Chondrocyte (in vitro differentiated cells): ENCODE data around the gene TMEM8B. TPM values are rescaled to one million over a fixed set of nuclear protein-coding genes. Genes with fewer than 3 reads are reported as not detected.

ENCODE experiments used
- DNase-seq: peaks from one replicate; pipeline ENCODE4 v3.0.0; 2021; ENCODE audit warnings: mixed read lengths, low spot score
- H3K27ac Mint-ChIP-seq: one replicate; pipeline ENCODE4 v1.8.0; 2021; ENCODE audit warnings: mild to moderate bottlenecking, moderate library complexity, mixed read lengths; ENCODE audit not compliant: unreplicated experiment
- H3K27me3 Mint-ChIP-seq: 2 replicates; pipeline ENCODE4 v1.8.0; 2021; ENCODE audit warnings: low read depth, mixed read lengths
- H3K36me3 Mint-ChIP-seq: 2 replicates; pipeline ENCODE4 v1.8.0; 2021; ENCODE audit warnings: low read depth, mixed read lengths
- H3K4me1 Mint-ChIP-seq: 2 replicates; pipeline ENCODE4 v1.8.0; 2021; ENCODE audit warnings: low read depth, mild to moderate bottlenecking, mixed read lengths
- H3K4me3 Mint-ChIP-seq: one replicate; pipeline ENCODE4 v1.8.0; 2021; ENCODE audit warnings: mild to moderate bottlenecking, moderate library complexity, mixed read lengths; ENCODE audit not compliant: unreplicated experiment
- H3K9me3 Mint-ChIP-seq: 2 replicates; pipeline ENCODE4 v1.8.0; 2021; ENCODE audit warnings: low read depth, mixed read lengths
- total RNA-seq: library from RNA; stranded (reverse); gene quantifications from 3 replicates; pipeline ENCODE4 v1.2.1, GENCODE V29; 2021
- TF ChIP-seq, protein P1 (sequence below): fragments of 200-600 bp; sonication (generic); IDR thresholded peaks from 2 replicates; pipeline ENCODE4 v1.5.0; 2021; ENCODE audit warnings: antibody characterized with exemption, mild to moderate bottlenecking, moderate library complexity

Gene TMEM8B
- total RNA-seq, 1 donor from 2014 or later = 18.2 TPM

DNA sequence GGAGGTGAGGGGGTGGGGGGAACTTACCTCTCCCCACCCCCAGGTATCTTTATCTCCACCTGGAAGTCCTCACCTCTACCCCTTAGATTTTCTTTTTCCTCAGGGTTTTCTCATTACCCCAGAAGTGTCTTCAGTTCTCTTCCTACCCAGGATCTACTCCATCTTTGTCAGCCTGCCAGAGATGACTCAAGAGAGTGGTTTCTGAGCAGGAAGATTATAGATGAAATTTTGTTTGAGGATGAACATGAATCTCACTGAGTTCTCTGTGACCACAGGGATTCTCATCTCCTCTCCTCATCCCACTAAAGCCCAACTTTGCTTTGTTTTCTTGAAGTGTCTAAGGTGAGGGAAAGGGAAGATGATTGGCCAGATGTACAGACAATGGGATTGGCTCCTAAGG lies 9.0 kb upstream of the TMEM8B start:
- H3K9me3 Mint-ChIP-seq = no peaks in the 10 kb centered on the region
- H3K4me3 Mint-ChIP-seq = no peak overlapping the region
- H3K27ac Mint-ChIP-seq = no peak overlapping the region
- no peaks in the 10 kb centered on the region for H3K27me3 Mint-ChIP-seq
- H3K36me3 Mint-ChIP-seq = no peaks in the 10 kb centered on the region
- DNase-seq = no peak
- TF ChIP-seq, protein P1, sequence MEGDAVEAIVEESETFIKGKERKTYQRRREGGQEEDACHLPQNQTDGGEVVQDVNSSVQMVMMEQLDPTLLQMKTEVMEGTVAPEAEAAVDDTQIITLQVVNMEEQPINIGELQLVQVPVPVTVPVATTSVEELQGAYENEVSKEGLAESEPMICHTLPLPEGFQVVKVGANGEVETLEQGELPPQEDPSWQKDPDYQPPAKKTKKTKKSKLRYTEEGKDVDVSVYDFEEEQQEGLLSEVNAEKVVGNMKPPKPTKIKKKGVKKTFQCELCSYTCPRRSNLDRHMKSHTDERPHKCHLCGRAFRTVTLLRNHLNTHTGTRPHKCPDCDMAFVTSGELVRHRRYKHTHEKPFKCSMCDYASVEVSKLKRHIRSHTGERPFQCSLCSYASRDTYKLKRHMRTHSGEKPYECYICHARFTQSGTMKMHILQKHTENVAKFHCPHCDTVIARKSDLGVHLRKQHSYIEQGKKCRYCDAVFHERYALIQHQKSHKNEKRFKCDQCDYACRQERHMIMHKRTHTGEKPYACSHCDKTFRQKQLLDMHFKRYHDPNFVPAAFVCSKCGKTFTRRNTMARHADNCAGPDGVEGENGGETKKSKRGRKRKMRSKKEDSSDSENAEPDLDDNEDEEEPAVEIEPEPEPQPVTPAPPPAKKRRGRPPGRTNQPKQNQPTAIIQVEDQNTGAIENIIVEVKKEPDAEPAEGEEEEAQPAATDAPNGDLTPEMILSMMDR = no peak
- H3K4me1 Mint-ChIP-seq = peaks cover 6% of the 10 kb centered on the region

DNA sequence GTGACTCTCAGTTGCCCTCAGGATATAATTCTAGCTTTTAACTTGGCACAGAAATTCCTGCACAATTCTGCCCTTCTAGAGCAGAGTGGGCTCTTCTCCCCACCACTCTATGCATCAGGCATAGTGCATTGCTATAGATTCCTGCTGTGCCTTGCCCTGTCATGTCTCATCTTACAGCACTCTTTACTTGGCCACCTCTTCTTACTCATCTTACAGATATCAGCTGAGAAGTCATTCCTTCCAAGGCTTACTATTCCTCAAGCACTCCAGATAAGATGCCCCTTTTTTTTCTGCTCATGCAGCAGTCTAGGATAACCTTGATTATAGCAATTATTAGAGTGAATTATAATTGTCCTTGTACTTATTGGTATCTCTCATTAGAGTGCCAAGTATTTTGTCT lies 6.1 kb upstream of the TMEM8B start:
- no peak overlapping the region for H3K27ac Mint-ChIP-seq
- no peak overlapping the region for H3K4me3 Mint-ChIP-seq
- H3K9me3 Mint-ChIP-seq = no peaks in the 10 kb centered on the region
- no peaks in the 10 kb centered on the region for H3K27me3 Mint-ChIP-seq
- H3K36me3 Mint-ChIP-seq = no peaks in the 10 kb centered on the region
- peaks cover 8% of the 10 kb centered on the region for H3K4me1 Mint-ChIP-seq
- TF ChIP-seq, protein P1 = no peak
- no peak for DNase-seq

DNA sequence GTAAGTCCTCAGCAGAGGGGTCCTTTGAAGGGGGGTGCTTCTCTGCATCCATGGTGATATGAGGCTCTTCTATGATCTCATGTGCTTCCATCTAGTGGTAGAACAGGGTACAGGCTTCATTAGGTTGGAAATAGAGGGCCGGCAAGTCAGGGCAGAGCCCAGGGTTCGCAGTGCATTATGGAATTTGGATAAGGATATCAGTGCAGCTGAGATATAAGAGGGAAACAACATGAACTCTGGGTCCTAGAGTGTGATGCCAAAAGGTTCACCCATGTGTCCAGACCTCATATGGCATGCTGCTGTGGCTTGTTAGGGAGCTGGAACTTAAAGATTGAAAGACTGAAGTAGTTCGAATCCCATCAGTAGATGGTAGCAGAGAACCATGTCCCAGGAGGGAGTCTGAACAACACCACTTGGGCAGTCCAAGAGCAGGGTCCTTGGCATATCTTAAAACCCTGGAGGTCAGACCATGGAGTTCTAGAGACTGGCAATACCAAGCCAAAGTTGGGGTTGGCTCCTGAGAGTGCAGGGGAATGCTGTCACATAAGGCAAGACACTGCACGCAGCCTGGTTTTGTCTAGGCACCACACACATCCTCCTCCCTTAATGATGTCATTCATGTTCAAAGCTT lies 2.8 kb upstream of the TMEM8B start:
- Mint-ChIP-seq H3K36me3 (no peaks in the 10 kb centered on the region), H3K27me3 (no peaks in the 10 kb centered on the region), H3K27ac (no peak overlapping the region), H3K4me3 (no peak overlapping the region), H3K9me3 (no peaks in the 10 kb centered on the region), H3K4me1 (peaks cover 35% of the 10 kb centered on the region)
- TF ChIP-seq, protein P1 = peak; percentile 90
- no peak for DNase-seq

DNA sequence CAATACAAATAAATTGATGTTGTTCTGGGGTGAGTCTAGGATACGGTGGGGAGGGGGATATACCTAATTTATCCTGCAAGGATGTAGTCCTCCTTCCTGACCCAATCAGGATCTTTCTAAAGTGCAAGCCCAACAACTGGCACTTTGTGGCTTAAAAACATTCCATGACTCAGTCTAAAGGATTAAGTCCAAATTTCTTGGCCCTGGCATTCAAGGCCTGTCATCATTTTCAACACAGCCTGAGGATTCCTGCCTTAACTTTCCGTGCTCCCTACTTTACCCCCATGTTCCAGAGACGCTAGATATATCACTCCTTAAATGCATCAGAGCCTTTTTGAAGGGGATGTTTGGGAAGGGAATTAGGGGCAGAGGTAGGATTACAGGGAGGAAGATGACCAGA lies 1.5 kb upstream of the TMEM8B start:
- Mint-ChIP-seq H3K9me3 (no peaks in the 10 kb centered on the region), H3K36me3 (no peaks in the 10 kb centered on the region), H3K4me3 (peak overlapping the region; percentile 39), H3K27me3 (no peaks in the 10 kb centered on the region), H3K27ac (peak overlapping the region; percentile 59), H3K4me1 (peaks cover 35% of the 10 kb centered on the region)
- TF ChIP-seq, protein P1 = no peak
- DNase-seq = no peak

DNA sequence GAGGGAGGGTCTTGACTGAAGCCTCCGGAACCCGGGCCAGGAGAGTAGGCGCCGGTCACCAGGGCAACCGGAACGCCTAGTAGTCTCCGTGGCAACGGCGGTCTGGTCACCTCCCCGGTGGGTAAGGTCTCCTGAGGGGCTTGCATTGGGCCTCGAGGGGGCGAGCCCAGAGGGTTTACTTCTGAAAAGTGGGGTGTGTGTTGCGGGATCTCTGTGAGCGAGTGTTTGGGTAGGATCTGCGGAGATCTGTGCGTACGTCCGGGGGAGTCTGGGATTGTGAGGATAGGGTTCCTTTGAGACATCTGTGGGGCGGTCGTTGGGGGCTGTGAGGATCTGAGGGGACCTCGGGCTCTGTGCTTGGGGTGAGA lies 328 bp upstream of the TMEM8B start, which contains the start of gene FAM221B:
Gene FAM221B (minus strand): TSS at position 17 of the 368 bp plus-strand sequence. CDS start 2,571 bp downstream, outside the sequence.
- no peak for DNase-seq
- no peaks in the 10 kb centered on the region for H3K36me3 Mint-ChIP-seq
- H3K4me1 Mint-ChIP-seq = peaks cover 40% of the 10 kb centered on the region
- H3K9me3 Mint-ChIP-seq = no peaks in the 10 kb centered on the region
- no peaks in the 10 kb centered on the region for H3K27me3 Mint-ChIP-seq
- H3K4me3 Mint-ChIP-seq = peak within 1 kb of the TSS; percentile 99
- peak within 1 kb of the TSS; percentile 97 for H3K27ac Mint-ChIP-seq
- TF ChIP-seq, protein P1 = no peak
